GM18508 (cell line): ENCODE data around the gene CREG2.

Experiments
- ATAC-seq: cut with Tn5 transposase; IDR thresholded peaks from one replicate; pipeline ENCODE4 v1.9.1; 2021; ENCODE audit warnings: moderate number of reproducible peaks; ENCODE audit not compliant: insufficient read depth, unreplicated experiment

The CREG2 gene

GRCh38 chr2:101310834-101311695, 76.2 kb downstream of the CREG2 start:
- no peak for ATAC-seq

DNA sequence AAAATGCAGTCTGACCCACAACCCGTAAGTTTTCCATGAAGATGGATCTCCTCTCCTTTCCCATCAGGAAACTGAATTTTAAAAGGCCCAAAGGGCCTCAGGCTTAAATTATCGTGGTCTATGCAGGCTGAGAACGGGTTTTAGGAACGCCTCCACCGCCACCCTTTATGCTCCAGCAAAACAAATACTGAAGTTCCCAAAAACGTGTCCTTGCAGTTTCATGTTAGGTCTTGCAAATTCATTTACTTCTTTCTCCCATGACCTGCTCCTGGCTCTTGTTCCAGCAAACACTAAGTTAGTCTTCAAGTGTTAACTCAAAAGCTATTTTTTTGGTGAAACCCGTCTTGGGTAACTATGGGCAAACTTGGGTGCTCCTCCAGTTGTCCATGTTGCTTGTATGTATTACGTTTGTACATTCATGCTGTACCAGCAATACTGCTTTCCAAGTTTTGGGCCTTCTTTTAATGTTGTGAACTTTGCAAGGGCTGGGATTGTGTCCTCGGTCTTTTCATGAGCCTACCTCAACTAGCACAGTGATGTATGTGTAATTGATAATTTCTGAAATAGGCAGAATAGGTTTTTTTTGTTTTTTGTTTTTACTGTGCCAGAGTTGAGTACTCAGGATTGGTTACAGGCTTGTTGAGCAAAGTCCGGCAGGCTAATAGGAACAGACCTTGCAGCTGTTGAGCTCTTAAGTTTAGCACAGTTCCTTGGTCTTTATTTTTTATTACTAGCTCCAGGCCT, 77.0 kb downstream of the CREG2 start:
- no peak for ATAC-seq

GRCh38 chr2:101308432-101309210, 78.7 kb downstream of the CREG2 start, which contains the start of gene RNF149:
Gene RNF149 (minus strand): TSS chr2:101308701. CDS start chr2:101308588, 113 bp downstream.
- peak; percentile 32 for ATAC-seq

GRCh38 chr2:101307950-101308431, 79.3 kb downstream of the CREG2 start:
- no peak for ATAC-seq

GRCh38 chr2:101307503-101307902, 79.8 kb downstream of the CREG2 start:
- ATAC-seq = no peak

DNA sequence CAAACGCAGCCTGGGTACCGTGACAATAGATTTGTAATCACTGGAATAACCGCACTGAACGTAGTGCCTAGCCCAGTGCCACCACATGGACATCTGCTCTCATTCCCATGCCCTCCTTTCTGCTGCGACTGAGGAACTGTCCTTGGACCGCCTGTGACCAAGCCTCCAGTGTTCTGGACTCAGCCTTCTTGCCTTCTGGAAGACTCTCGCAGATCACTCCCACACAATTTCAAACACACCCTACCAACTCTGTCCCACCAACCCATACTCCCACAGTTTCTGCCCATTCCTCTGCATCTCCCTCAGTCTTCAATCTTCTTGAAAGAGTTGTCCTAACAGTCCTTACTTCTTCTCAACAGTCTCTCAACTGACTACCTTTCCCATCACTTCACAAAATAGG, 80.9 kb downstream of the CREG2 start:
- no peak for ATAC-seq

DNA sequence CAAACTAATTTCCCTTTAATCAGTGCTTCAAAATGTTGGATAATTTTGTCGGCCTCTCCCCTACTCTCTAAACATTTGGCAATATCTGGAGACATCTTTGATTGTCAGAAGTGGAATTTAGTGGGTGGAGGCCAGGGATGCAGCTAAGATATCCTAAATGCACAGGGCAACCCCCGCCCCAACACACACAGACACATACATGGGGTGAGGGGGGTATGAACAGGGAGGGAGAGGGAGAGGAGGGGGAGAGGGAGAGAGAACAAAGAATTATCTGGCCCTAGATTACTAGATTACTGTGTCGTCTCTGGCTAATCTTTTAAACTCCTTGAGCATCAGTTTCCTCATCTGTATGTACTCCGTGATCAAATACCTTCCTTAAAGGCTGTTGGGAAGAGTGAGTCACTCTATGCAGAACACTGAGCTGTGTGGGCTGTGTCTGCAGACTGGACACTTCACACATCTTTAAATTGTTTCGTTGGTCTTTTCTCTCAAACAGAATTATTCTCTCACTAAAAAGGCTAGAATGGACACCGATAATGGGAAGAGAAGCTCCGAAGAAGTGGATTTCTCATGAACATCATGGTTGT, 81.7 kb downstream of the CREG2 start:
- ATAC-seq = no peak

- ATAC-seq = no peak
Observed at GRCh38 chr2:101305035-101305434, 82.3 kb downstream of the CREG2 start.

- ATAC-seq = no peak
Observed at GRCh38 chr2:101303688-101304087, 83.6 kb downstream of the CREG2 start.

DNA sequence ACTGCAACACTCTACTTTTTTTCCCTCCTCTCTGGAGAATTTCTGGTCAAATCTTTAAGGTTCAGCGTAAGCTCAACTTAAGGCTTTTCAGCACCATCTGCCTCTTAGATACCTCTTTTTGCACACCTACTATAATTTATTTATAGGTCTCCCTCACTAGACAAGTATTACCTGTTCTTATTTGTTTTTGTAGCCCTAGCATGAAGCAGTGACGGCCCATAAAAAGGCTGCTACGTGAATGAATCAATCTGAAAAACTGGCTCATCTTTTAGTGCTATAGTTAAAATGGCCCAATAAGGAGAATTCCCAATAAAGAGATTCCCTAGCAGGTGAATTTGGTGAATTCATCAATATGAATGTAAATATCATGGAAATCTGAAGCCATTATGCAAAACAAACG, 85.3 kb downstream of the CREG2 start:
- ATAC-seq = no peak

DNA sequence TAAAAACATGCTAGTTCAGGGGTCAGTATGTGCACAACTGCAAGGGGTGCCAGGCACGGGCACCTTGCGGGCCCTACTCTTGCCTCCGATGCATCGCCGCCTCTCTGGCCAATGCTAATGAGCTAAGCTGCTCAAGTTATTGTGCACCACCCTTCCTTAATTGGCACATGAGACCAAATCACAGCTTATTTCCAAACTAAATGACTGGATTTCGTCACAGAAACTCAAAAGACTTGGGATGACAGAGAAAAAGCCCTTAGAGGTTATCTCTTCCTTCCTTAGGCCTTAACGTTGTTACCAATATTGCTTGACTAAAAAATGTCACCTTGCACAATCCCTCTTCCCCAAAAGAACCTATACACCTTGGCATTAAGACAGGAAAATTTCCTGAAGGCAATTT, 86.5 kb downstream of the CREG2 start:
- no peak for ATAC-seq

DNA sequence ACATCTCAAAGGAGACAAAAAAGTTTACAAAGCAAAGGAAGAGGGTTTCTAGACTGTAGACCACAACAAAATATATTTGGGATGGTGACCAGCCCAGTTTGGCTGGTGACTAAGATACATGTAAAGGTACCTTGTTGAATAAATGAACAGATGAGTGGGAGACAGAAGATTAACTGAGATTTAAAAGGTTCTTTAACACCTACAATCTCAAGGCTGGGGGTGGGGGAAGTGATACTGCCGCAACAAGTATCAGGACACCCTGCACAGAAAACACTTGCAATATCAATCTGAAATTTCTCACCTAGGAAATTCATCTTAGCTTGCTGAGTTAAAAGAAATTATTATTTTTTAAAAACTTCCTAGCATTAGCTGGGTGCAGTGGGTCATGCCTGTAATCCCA, 87.1 kb downstream of the CREG2 start:
- ATAC-seq = no peak

DNA sequence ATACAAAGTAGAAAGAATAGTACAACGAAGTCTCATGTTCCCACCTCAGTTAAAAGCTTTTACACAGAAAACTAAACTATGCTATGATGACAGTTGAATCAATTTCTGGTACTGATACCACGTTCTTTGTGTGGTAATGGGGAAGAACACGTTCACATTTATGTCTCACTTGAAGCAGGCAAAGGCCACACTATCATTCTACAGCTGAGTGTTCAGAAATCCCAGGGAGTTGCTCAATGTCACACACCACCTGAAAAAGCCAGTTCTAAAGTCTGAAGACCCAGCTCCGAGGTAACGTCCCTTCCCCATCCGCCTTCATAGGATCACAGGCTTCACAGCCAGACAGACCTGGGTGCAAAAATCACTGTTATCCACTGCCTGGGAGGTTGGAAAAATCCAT, 87.7 kb downstream of the CREG2 start:
- no peak for ATAC-seq

- ATAC-seq = no peak
Observed at GRCh38 chr2:101297383-101297782, 89.9 kb downstream of the CREG2 start.

- no peak for ATAC-seq
Observed at GRCh38 chr2:101296371-101296770, 90.9 kb downstream of the CREG2 start.

DNA sequence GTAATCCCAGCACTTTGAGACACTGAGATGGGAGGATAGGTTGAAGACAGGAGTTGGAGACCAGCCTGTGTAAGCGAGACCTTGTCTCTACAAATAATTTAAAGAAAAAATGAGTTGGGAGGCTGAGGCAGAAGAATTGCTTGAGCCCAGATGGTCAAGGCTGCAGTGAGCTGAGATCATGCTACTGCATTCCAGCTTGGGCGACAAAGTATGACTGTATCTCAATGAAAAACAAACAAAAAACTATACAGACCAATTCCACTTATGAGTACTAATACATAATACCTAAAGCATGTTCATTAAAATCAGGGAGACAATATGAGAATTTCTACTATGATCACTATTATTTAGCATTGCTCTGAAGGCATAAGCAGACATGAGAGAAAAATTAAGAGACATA, 91.4 kb downstream of the CREG2 start:
- ATAC-seq = no peak
